ENCODE measurements around the gene CEP126. TPM values are rescaled to one million over a fixed set of nuclear protein-coding genes. Genes with fewer than 3 reads are reported as not detected.

CEP126 gene
- total and polyA plus RNA-seq, 2 of the 13 experiments (the other 11 are each of a cell fraction or from before 2014, with no cell fraction given) = 1.4 to 1.7 TPM

DNA sequence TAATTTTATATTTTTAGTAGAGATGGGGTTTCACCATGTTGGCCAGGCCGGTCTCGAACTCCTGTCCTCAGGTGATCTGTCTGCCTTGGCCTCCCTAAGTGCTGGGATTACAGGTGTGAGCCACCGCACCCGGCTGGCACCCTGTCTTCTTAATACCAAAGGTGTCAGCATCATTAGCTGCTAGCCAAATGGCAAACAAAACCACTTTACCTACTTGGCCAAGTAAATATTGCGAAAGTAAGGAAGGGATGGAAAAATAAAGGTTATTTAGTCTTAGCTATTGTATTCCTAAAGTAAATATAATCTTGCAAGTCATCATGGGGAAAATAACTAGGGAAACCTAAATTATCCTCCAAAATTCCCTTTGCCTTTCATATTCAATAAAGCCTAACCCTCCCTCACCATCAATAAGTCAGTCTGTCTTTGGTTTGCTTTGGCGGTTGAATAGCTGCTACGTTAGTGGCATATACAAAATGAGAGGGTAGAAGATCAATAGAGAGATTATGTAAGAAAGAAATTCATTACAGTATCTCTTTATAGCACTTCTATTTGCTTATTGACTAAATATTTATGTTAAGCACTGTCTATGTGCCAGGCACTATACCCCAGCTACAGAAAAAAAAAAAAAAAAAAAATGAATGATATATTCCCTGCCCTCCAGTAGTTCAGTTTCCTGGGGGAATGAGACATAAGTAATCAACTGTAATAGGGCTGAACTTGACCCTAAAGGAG, 92.2 kb downstream of the CEP126 start (continued):
- TF ChIP-seq, protein P1, sequence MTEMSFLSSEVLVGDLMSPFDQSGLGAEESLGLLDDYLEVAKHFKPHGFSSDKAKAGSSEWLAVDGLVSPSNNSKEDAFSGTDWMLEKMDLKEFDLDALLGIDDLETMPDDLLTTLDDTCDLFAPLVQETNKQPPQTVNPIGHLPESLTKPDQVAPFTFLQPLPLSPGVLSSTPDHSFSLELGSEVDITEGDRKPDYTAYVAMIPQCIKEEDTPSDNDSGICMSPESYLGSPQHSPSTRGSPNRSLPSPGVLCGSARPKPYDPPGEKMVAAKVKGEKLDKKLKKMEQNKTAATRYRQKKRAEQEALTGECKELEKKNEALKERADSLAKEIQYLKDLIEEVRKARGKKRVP (CRISPR knock-in tag; IDR thresholded peaks at IDR 0.05) = 0 out of 4 replicates have a peak, but pooled peaks of 1 of the 2 experiments have one; percentile 5
- TF ChIP-seq FOXM1 (CRISPR knock-in tag; IDR thresholded peaks at IDR 0.05) (no peak), ZNF629 (CRISPR knock-in tag; conservative IDR thresholded peaks at IDR 0.05) (no peak), RFX3 (CRISPR knock-in tag; IDR thresholded peaks at IDR 0.05) (no peak), IRF2 (CRISPR knock-in tag; IDR thresholded peaks at IDR 0.05) (peak; percentile 51; the same call in 1 of the 2 replicates), NR2C2 (CRISPR knock-in tag; IDR thresholded peaks at IDR 0.05; ENCODE audit: borderline replicate concordance) (0 out of 2 replicates have a peak, but pooled peaks have one; percentile 5), SOX5 (CRISPR knock-in tag; IDR thresholded peaks at IDR 0.05; ENCODE audit: borderline replicate concordance) (peak; percentile 96), ZFP36L2 (CRISPR knock-in tag; IDR thresholded peaks at IDR 0.05) (no peak), AHR (CRISPR knock-in tag; IDR thresholded peaks at IDR 0.05) (no peak), KLF9 (CRISPR knock-in tag; IDR thresholded peaks at IDR 0.05; ENCODE audit: low read depth) (no peak), GATAD2A (CRISPR knock-in tag; IDR thresholded peaks at IDR 0.05) (peak; percentile 92), ZNF343 (CRISPR knock-in tag; IDR thresholded peaks at IDR 0.05) (no peak), DPF2 (CRISPR knock-in tag; IDR thresholded peaks at IDR 0.05; ENCODE audit: borderline replicate concordance, low read depth) (peak; percentile 46; the same call in 1 of the 2 replicates), YEATS2 (CRISPR knock-in tag; IDR thresholded peaks at IDR 0.05; ENCODE audit: borderline replicate concordance) (peak; percentile 49; the same call in 1 of the 2 replicates), PITX1 (CRISPR knock-in tag; IDR thresholded peaks at IDR 0.05) (peak; percentile 75; the same call in 1 of the 2 replicates), FOXA1 (IDR thresholded peaks at IDR 0.05) (0 out of 2 replicates have a peak, but pooled peaks have one; percentile 22), FOXA1 (CRISPR knock-in tag; IDR thresholded peaks at IDR 0.05) (peak; percentile 79), SMAD3 (CRISPR knock-in tag; IDR thresholded peaks at IDR 0.05) (no peak), SIX1 (CRISPR knock-in tag; IDR thresholded peaks at IDR 0.05; ENCODE audit: borderline replicate concordance) (peak; percentile 69; the same call in 1 of the 2 replicates), RELA (CRISPR knock-in tag; IDR thresholded peaks at IDR 0.05) (no peak), CBX2 (IDR thresholded peaks at IDR 0.05; ENCODE audit: low read depth, low read length) (no peak), CBX2 (CRISPR knock-in tag; IDR thresholded peaks at IDR 0.05; ENCODE audit: low read depth) (no peak)
- TF ChIP-seq, protein P2, sequence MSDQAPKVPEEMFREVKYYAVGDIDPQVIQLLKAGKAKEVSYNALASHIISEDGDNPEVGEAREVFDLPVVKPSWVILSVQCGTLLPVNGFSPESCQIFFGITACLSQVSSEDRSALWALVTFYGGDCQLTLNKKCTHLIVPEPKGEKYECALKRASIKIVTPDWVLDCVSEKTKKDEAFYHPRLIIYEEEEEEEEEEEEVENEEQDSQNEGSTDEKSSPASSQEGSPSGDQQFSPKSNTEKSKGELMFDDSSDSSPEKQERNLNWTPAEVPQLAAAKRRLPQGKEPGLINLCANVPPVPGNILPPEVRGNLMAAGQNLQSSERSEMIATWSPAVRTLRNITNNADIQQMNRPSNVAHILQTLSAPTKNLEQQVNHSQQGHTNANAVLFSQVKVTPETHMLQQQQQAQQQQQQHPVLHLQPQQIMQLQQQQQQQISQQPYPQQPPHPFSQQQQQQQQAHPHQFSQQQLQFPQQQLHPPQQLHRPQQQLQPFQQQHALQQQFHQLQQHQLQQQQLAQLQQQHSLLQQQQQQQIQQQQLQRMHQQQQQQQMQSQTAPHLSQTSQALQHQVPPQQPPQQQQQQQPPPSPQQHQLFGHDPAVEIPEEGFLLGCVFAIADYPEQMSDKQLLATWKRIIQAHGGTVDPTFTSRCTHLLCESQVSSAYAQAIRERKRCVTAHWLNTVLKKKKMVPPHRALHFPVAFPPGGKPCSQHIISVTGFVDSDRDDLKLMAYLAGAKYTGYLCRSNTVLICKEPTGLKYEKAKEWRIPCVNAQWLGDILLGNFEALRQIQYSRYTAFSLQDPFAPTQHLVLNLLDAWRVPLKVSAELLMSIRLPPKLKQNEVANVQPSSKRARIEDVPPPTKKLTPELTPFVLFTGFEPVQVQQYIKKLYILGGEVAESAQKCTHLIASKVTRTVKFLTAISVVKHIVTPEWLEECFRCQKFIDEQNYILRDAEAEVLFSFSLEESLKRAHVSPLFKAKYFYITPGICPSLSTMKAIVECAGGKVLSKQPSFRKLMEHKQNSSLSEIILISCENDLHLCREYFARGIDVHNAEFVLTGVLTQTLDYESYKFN (CRISPR knock-in tag; conservative IDR thresholded peaks at IDR 0.05) = peak; percentile 66
- TF ChIP-seq, protein P3, sequence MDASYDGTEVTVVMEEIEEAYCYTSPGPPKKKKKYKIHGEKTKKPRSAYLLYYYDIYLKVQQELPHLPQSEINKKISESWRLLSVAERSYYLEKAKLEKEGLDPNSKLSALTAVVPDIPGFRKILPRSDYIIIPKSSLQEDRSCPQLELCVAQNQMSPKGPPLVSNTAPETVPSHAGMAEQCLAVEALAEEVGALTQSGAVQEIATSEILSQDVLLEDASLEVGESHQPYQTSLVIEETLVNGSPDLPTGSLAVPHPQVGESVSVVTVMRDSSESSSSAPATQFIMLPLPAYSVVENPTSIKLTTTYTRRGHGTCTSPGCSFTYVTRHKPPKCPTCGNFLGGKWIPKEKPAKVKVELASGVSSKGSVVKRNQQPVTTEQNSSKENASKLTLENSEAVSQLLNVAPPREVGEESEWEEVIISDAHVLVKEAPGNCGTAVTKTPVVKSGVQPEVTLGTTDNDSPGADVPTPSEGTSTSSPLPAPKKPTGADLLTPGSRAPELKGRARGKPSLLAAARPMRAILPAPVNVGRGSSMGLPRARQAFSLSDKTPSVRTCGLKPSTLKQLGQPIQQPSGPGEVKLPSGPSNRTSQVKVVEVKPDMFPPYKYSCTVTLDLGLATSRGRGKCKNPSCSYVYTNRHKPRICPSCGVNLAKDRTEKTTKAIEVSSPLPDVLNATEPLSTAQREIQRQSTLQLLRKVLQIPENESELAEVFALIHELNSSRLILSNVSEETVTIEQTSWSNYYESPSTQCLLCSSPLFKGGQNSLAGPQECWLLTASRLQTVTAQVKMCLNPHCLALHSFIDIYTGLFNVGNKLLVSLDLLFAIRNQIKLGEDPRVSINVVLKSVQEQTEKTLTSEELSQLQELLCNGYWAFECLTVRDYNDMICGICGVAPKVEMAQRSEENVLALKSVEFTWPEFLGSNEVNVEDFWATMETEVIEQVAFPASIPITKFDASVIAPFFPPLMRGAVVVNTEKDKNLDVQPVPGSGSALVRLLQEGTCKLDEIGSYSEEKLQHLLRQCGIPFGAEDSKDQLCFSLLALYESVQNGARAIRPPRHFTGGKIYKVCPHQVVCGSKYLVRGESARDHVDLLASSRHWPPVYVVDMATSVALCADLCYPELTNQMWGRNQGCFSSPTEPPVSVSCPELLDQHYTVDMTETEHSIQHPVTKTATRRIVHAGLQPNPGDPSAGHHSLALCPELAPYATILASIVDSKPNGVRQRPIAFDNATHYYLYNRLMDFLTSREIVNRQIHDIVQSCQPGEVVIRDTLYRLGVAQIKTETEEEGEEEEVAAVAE (CRISPR knock-in tag; IDR thresholded peaks at IDR 0.05; ENCODE audit: borderline replicate concordance) = peak; percentile 71; the same call in 1 of the 2 replicates

All from HepG2 (cell line).